Measurements from ENCODE around the gene TNFSF12.

Gene TNFSF12

DNA sequence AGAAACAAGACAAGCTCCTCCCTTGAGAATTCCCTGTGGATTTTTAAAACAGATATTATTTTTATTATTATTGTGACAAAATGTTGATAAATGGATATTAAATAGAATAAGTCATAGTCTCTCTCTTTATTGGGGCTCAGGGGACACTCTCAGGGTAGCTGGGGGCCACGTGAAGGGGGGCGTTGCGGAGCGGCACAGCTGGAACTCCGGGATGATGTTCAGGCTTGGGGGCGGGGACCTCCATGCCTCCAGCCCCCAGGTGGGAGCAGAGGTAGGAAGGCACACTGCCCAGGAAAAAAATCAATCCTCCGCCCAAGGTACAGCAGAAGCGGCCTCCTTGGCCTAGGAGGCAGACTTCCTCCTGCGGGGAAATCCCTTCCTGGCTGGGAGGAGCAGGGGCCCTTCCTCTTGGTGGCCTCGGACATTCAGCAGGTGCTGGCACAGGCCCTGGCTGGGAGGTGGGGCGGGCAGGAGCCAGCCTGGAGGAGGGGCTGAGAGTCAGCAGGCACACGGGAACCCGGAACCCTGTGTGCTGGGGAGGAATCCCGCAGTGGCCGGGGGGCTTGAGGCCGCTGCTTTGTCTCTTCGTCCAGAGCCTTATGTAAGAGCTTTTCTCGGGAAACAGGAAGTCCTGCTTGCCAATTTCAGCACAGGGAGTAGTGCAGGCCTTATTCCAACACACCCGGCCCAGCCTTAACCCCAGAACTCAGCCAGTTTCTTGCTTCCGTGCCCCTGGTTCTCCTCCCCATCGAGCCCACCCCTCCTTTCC, 9.1 kb downstream of the TNFSF12 start:
- Mint-ChIP-seq H3K9me3 (no peaks in the 10 kb centered on the region), H3K27me3 (no peaks in the 10 kb centered on the region), H3K4me3 (peak overlapping the region; percentile 33), H3K36me3 (peaks cover 5% of the 10 kb centered on the region), H3K4me1 (peaks cover 72% of the 10 kb centered on the region), H3K27ac (peak overlapping the region; percentile 76)

DNA sequence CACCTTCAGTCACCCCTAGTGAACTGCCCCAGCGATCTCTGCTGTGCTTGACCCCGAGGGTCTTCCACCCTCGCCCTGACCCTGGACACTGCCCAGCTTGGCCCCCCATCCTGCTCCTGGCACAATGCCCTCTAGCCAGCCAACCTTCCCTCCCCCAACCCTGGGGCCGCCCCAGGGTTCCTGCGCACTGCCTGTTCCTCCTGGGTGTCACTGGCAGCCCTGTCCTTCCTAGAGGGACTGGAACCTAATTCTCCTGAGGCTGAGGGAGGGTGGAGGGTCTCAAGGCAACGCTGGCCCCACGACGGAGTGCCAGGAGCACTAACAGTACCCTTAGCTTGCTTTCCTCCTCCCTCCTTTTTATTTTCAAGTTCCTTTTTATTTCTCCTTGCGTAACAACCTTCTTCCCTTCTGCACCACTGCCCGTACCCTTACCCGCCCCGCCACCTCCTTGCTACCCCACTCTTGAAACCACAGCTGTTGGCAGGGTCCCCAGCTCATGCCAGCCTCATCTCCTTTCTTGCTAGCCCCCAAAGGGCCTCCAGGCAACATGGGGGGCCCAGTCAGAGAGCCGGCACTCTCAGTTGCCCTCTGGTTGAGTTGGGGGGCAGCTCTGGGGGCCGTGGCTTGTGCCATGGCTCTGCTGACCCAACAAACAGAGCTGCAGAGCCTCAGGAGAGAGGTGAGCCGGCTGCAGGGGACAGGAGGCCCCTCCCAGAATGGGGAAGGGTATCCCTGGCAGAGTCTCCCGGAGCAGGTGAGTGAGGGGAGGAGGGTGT, 9.9 kb downstream of the TNFSF12 start, which contains the start of gene TNFSF13:
TSS of gene TNFSF13 (plus strand) at position 207 of the 776 bp plus-strand sequence. CDS start at position 497, 290 bp downstream.
- Mint-ChIP-seq H3K9me3 (no peaks in the 10 kb centered on the region), H3K27ac (peak within 1 kb of the TSS; percentile 76), H3K36me3 (peaks cover 5% of the 10 kb centered on the region), H3K27me3 (no peaks in the 10 kb centered on the region), H3K4me1 (peaks cover 67% of the 10 kb centered on the region), H3K4me3 (peak within 1 kb of the TSS; percentile 44)

DNA sequence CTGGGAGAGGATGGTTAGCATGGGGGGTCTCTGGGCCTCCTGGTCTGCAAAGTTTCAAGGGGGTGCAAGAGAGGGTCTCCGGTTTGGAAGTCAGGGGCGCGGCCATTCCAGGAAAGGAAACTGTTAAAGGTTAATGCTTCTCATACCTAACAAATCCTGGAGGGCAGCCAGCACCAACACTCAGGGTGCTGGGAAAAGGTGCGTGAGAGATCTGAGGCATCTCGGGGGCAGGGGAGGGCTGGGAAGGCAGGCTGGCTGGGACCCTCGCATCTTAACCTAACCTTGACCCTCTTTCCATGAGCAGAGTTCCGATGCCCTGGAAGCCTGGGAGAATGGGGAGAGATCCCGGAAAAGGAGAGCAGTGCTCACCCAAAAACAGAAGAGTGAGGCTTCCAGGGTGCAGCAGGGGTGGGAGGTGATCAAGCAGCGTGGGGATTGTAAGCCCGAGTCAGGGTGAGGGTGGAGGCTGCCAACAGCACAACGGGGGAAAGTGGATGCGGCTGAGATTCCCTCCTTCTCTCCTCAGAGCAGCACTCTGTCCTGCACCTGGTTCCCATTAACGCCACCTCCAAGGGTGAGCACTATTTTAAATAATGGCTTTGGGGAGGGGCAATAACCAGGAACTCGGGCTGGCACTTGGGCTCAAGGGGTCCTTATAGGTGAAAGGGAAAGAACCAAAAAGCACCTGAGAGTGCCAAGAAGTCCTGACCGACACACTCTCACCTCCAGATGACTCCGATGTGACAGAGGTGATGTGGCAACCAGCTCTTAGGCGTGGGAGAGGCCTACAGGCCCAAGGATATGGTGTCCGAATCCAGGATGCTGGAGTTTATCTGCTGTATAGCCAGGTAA, 10.7 kb downstream of the TNFSF12 start:
- Mint-ChIP-seq H3K36me3 (peaks cover 5% of the 10 kb centered on the region), H3K27me3 (no peaks in the 10 kb centered on the region), H3K9me3 (no peaks in the 10 kb centered on the region), H3K4me1 (peaks cover 70% of the 10 kb centered on the region), H3K4me3 (peak overlapping the region; percentile 99), H3K27ac (peak overlapping the region; percentile 99)

DNA sequence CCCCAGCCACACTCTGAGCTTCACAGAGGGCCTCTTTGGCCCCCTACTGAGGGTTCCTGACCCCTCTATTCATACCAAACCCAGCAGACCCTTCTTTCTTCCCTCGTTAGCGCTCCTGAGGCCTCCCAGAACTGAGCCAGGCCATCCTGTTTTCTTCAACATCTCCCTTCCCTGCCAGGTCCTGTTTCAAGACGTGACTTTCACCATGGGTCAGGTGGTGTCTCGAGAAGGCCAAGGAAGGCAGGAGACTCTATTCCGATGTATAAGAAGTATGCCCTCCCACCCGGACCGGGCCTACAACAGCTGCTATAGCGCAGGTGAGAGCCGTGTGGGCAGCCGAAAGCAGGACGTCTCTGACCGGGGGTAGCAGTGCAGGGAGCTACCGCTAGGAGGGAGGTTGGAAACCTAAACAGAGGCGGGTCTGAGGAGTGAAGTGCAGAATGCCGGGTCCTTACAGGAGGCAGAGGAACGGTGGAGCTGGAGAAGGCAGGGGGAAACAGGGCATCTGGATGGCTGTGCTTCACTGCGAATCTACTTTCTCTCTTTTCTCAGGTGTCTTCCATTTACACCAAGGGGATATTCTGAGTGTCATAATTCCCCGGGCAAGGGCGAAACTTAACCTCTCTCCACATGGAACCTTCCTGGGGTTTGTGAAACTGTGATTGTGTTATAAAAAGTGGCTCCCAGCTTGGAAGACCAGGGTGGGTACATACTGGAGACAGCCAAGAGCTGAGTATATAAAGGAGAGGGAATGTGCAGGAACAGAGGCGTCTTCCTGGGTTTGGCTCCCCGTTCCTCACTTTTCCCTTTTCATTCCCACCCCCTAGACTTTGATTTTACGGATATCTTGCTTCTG, 11.5 kb downstream of the TNFSF12 start:
- H3K9me3 Mint-ChIP-seq = no peaks in the 10 kb centered on the region
- peaks cover 5% of the 10 kb centered on the region for H3K36me3 Mint-ChIP-seq
- no peaks in the 10 kb centered on the region for H3K27me3 Mint-ChIP-seq
- H3K4me1 Mint-ChIP-seq = peaks cover 66% of the 10 kb centered on the region
- H3K4me3 Mint-ChIP-seq = peak overlapping the region; percentile 99
- peak overlapping the region; percentile 99 for H3K27ac Mint-ChIP-seq

DNA sequence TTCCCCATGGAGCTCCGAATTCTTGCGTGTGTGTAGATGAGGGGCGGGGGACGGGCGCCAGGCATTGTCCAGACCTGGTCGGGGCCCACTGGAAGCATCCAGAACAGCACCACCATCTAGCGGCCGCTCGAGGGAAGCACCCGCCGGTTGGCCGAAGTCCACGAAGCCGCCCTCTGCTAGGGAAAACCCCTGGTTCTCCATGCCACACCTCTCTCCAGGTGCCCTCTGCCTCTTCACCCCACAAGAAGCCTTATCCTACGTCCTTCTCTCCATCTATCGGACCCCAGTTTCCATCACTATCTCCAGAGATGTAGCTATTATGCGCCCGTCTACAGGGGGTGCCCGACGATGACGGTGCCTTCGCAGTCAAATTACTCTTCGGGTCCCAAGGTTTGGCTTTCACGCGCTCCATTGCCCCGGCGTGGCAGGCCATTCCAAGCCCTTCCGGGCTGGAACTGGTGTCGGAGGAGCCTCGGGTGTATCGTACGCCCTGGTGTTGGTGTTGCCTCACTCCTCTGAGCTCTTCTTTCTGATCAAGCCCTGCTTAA, 12.2 kb downstream of the TNFSF12 start:
- Mint-ChIP-seq H3K4me1 (peaks cover 61% of the 10 kb centered on the region), H3K27ac (peak overlapping the region; percentile 99), H3K36me3 (peaks cover 5% of the 10 kb centered on the region), H3K4me3 (peak overlapping the region; percentile 99), H3K27me3 (no peaks in the 10 kb centered on the region), H3K9me3 (no peaks in the 10 kb centered on the region)

DNA sequence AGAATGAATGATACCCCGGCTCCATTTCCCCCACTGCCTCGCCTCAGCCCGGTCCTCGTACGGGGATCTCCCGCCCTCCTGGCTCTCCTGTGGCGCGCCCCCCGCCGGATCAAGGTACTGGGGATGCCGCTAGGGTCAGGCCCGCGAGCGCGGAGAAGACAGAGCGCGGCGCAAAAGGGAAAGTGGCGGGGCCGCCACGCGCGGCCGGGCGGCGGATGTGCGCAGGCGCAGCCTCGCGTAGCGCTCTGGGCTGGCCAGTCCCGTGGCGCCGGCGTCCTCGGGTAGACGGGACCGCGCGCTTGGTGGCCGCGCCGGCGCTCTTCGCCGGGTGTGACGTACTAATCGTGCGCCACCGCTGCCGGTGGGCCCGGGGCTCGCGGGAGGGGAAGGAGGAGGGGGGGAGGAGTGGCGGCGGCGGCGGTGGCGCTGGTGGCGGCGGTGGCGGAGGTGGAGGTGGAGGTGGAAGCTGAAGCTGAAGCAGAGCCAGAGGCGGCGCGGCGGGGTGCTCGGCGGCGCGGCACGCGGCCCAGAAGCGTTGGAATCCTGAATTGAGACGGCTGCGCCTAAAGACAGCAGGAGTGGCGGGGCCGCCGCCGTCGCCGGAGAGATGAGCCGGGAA, 12.8 kb downstream of the TNFSF12 start, which contains the start of gene SENP3:
TSS of gene SENP3 (plus strand) at position 331 of the 619 bp plus-strand sequence. CDS start 1,158 bp downstream, outside the sequence.
- Mint-ChIP-seq H3K27ac (peak within 1 kb of the TSS; percentile 99), H3K4me3 (peak within 1 kb of the TSS; percentile 99), H3K4me1 (peaks cover 56% of the 10 kb centered on the region), H3K27me3 (no peaks in the 10 kb centered on the region), H3K36me3 (peaks cover 5% of the 10 kb centered on the region), H3K9me3 (no peaks in the 10 kb centered on the region)

DNA sequence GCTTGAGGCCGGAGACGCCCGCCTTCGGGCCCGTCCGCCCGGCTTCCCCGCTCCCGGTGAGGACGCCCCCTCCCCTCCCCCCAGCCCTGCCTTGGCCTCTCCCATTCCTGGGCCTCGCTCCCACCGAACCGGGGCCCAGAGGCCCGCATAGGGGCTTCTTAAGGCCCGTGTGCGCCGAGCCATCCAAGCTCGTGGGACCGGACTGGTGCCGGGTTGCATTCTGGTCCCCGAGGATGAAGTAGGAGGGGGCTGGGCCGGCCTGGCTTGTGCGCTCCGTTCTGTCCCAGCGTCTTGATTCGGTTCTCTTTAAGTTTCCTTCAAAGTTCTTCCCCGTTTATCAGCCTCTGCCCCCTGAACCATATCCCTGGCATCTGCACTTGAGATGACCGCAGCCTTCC, 13.3 kb downstream of the TNFSF12 start:
- no peaks in the 10 kb centered on the region for H3K27me3 Mint-ChIP-seq
- H3K4me1 Mint-ChIP-seq = peaks cover 56% of the 10 kb centered on the region
- peak overlapping the region; percentile 99 for H3K4me3 Mint-ChIP-seq
- peak overlapping the region; percentile 98 for H3K27ac Mint-ChIP-seq
- no peaks in the 10 kb centered on the region for H3K9me3 Mint-ChIP-seq
- peaks cover 7% of the 10 kb centered on the region for H3K36me3 Mint-ChIP-seq

DNA sequence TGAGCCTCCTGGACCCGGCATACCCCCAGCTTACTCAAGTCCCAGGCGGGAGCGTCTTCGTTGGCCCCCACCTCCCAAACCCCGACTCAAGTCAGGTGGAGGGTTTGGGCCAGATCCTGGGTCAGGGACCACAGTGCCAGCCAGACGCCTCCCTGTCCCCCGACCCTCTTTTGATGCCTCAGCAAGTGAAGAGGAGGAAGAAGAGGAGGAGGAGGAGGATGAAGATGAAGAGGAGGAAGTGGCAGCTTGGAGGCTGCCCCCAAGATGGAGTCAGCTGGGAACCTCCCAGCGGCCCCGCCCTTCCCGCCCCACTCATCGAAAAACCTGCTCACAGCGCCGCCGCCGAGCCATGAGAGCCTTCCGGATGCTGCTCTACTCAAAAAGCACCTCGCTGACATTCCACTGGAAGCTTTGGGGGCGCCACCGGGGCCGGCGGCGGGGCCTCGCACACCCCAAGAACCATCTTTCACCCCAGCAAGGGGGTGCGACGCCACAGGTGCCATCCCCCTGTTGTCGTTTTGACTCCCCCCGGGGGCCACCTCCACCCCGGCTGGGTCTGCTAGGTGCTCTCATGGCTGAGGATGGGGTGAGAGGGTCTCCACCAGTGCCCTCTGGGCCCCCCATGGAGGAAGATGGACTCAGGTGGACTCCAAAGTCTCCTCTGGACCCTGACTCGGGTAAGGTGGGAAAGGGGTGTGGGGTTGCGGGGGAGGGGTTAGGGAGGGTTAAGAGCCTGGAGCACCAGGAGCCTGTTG, 14.4 kb downstream of the TNFSF12 start:
- H3K4me1 Mint-ChIP-seq = peaks cover 51% of the 10 kb centered on the region
- no peaks in the 10 kb centered on the region for H3K27me3 Mint-ChIP-seq
- H3K36me3 Mint-ChIP-seq = peaks cover 9% of the 10 kb centered on the region

DNA sequence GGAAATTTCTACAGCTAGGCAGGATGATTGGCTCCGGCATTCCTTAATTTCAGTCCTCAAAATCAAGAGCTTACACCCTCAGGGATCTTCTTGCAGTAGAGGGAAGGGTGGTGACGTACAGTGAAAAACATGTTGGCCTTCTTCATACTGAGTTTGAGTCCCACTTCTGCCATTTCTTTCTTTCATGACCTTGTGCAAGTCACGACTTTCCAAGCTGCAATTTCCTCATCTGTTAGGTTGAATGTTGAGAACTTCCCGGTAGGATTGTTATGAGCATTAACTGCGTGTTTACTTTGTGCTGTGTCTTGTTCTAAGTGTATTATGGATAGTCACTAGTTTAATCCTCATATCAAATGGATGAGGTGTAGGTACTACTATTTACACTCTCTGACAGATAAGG, 20.7 kb downstream of the TNFSF12 start:
- H3K4me3 Mint-ChIP-seq = no peak overlapping the region
- H3K4me1 Mint-ChIP-seq = peaks cover 22% of the 10 kb centered on the region
- H3K27me3 Mint-ChIP-seq = no peaks in the 10 kb centered on the region
- no peak overlapping the region for H3K27ac Mint-ChIP-seq
- no peaks in the 10 kb centered on the region for H3K9me3 Mint-ChIP-seq
- peaks cover 24% of the 10 kb centered on the region for H3K36me3 Mint-ChIP-seq

More for the DNA sequence above, 14.4 kb downstream of the TNFSF12 start:
- H3K27ac Mint-ChIP-seq = peak overlapping the region; percentile 98
- peak overlapping the region; percentile 99 for H3K4me3 Mint-ChIP-seq
- H3K9me3 Mint-ChIP-seq = no peaks in the 10 kb centered on the region

DNA sequence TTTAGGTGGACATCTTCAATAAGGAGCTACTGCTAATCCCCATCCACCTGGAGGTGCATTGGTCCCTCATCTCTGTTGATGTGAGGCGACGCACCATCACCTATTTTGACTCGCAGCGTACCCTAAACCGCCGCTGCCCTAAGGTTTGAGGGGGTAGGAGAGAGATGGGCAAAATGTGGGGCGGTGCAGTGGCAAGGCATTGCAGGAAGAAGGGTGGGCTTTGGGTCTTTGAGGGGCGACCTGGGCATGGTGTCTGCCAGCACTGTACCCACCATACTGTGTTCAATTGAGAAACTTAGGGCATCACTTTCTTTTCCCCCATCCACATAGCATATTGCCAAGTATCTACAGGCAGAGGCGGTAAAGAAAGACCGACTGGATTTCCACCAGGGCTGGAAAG, 21.5 kb downstream of the TNFSF12 start:
- H3K36me3 Mint-ChIP-seq = peaks cover 29% of the 10 kb centered on the region
- H3K9me3 Mint-ChIP-seq = no peaks in the 10 kb centered on the region
- H3K4me3 Mint-ChIP-seq = peak overlapping the region; percentile 15
- peaks cover 24% of the 10 kb centered on the region for H3K4me1 Mint-ChIP-seq
- H3K27ac Mint-ChIP-seq = peak overlapping the region; percentile 21
- H3K27me3 Mint-ChIP-seq = no peaks in the 10 kb centered on the region

DNA sequence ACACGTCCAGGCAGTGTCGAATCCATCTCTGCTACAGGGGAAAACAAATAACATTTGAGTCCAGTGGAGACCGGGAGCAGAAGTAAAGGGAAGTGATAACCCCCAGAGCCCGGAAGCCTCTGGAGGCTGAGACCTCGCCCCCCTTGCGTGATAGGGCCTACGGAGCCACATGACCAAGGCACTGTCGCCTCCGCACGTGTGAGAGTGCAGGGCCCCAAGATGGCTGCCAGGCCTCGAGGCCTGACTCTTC, 23.4 kb downstream of the TNFSF12 start:
- Mint-ChIP-seq H3K9me3 (no peaks in the 10 kb centered on the region), H3K27me3 (no peaks in the 10 kb centered on the region), H3K4me1 (peaks cover 40% of the 10 kb centered on the region), H3K4me3 (peak overlapping the region; percentile 98), H3K36me3 (peaks cover 34% of the 10 kb centered on the region), H3K27ac (peak overlapping the region; percentile 100)

DNA sequence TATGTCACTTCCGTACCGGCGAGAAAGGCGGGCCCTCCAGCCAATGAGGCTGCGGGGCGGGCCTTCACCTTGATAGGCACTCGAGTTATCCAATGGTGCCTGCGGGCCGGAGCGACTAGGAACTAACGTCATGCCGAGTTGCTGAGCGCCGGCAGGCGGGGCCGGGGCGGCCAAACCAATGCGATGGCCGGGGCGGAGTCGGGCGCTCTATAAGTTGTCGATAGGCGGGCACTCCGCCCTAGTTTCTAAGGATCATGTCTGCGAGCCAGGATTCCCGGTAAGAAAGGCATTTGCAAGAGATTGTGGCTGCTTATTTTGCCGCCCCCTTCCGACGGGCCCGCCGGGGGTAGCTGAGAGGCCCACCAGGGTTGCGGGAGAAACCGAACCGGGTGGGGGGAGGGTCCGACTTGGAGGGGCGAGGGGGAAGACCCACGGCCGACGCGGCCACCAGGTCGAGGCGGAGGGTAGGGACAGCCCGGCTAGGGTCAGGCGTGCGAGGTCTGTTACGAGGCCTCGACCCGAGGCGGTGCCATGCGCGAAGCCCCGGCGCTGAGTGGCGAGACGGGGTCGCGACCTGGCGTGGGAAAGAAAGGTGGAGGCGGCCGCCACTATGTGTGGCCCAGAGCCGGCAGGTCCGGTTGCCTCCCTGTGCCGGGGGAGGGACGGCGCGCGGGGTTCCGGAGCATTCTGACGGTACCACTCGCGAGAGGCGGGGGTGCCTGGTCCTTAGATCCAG, 23.9 kb downstream of the TNFSF12 start:
- H3K36me3 Mint-ChIP-seq = peaks cover 34% of the 10 kb centered on the region
- peak overlapping the region; percentile 98 for H3K4me3 Mint-ChIP-seq
- H3K9me3 Mint-ChIP-seq = no peaks in the 10 kb centered on the region
- H3K4me1 Mint-ChIP-seq = peaks cover 42% of the 10 kb centered on the region
- H3K27me3 Mint-ChIP-seq = no peaks in the 10 kb centered on the region
- H3K27ac Mint-ChIP-seq = peak overlapping the region; percentile 100

All from activated naive CD4-positive, alpha-beta T cell treated with anti-CD3 and anti-CD28 coated beads, Interleukin-2, amount 50 U/mL, for 24 hours (primary cell).